Measurements from ENCODE around the gene PCDHGA6. TPM values are rescaled to one million over a fixed set of nuclear protein-coding genes. Genes with fewer than 3 reads are reported as not detected.
"Not testable (repeated sequence)": the region's sequence is repeated elsewhere in the genome, so short reads cannot be mapped to it uniquely, and the experiment has no call there.

Gene PCDHGA6
- total RNA-seq, 3 donors from 2014 or later (not counting 1 experiment from before 2014, with no cell fraction given): 0.20 to 0.75 (median 0.21) TPM

GRCh38 chr5:141413540-141414069 lies 39.9 kb downstream of the PCDHGA6 start:
- WGBS (ENCODE audit: insufficient coverage): 22% methylated on average over 23 of the region's 25 CpGs
- TF ChIP-seq, protein P1, sequence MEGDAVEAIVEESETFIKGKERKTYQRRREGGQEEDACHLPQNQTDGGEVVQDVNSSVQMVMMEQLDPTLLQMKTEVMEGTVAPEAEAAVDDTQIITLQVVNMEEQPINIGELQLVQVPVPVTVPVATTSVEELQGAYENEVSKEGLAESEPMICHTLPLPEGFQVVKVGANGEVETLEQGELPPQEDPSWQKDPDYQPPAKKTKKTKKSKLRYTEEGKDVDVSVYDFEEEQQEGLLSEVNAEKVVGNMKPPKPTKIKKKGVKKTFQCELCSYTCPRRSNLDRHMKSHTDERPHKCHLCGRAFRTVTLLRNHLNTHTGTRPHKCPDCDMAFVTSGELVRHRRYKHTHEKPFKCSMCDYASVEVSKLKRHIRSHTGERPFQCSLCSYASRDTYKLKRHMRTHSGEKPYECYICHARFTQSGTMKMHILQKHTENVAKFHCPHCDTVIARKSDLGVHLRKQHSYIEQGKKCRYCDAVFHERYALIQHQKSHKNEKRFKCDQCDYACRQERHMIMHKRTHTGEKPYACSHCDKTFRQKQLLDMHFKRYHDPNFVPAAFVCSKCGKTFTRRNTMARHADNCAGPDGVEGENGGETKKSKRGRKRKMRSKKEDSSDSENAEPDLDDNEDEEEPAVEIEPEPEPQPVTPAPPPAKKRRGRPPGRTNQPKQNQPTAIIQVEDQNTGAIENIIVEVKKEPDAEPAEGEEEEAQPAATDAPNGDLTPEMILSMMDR (IDR thresholded peaks at IDR 0.05): no peak
- Histone ChIP-seq H3K27ac (ENCODE audit: low read length) (no peak overlapping the region), H3K9me3 (ENCODE audit: control insufficient read depth, insufficient read depth, low read length) (peaks cover 24% of the 10 kb centered on the region), H3K4me1 (ENCODE audit: control insufficient read depth, insufficient read depth, low read length) (peaks cover 25% of the 10 kb centered on the region), H3K4me3 (ENCODE audit: low read length) (peak overlapping the region; percentile 22), H3K36me3 (ENCODE audit: control insufficient read depth, insufficient read depth, low read length) (no peaks in the 10 kb centered on the region), H3K27me3 (ENCODE audit: control insufficient read depth, insufficient read depth, low read length) (peaks cover 68% of the 10 kb centered on the region)
- peak overlapping the region; percentile 61 to 82 for H3K27ac Mint-ChIP-seq
- H3K9me3 Mint-ChIP-seq: peaks cover 2 to 7% of the 10 kb centered on the region in 2 donors
- peaks cover 38 to 51% of the 10 kb centered on the region in 2 donors for H3K4me1 Mint-ChIP-seq
- DNase-seq (no peak), ATAC-seq (no peak)
- intact Hi-C loops (cut with micrococcal nuclease): loop anchor here (2.0 to 5.0 kb wide), 2 partner anchors 99 to 151 kb away; no protein-coding TSS in a partner anchor
- H3K27me3 Mint-ChIP-seq (ENCODE audit: low read depth in 2 of 2): peaks cover 52 to 63% of the 10 kb centered on the region in 2 donors
- H3K36me3 Mint-ChIP-seq: peaks cover 36% of the 10 kb centered on the region
- peak overlapping the region; percentile 93 for H3K4me3 Mint-ChIP-seq

GRCh38 chr5:141414548-141415274 lies 41.0 kb downstream of the PCDHGA6 start:
- WGBS (ENCODE audit: insufficient coverage): 43% methylated on average over 46 of the region's 46 CpGs

DNA sequence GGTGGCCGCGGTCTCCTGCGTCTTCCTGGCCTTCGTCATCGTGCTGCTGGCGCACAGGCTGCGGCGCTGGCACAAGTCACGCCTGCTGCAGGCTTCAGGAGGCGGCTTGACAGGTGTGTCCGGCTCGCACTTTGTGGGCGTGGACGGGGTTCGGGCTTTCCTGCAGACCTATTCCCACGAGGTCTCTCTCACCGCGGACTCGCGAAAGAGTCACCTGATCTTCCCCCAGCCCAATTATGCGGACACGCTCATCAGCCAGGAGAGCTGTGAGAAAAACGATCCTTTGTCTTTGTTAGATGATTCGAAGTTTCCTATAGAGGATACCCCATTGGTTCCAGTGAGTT lies 41.6 kb downstream of the PCDHGA6 start:
- peak overlapping the region; percentile 73 for H3K4me3 Mint-ChIP-seq

More at GRCh38 chr5:141414548-141415274, 41.0 kb downstream of the PCDHGA6 start:
- peaks cover 27% of the 10 kb centered on the region for H3K9me3 ChIP-seq (ENCODE audit: control insufficient read depth, insufficient read depth, low read length)
- intact Hi-C loops (cut with micrococcal nuclease): loop anchor here (5.0 kb wide), 1 partner anchor 98 kb away; no protein-coding TSS in a partner anchor
- ATAC-seq; H3K36me3 ChIP-seq (ENCODE audit: control insufficient read depth, insufficient read depth, low read length); H3K9me3 Mint-ChIP-seq; H3K27ac ChIP-seq (ENCODE audit: low read length); H3K4me3 ChIP-seq (ENCODE audit: low read length); DNase-seq: not testable (repeated sequence)
- peaks cover 65% of the 10 kb centered on the region for H3K27me3 ChIP-seq (ENCODE audit: control insufficient read depth, insufficient read depth, low read length)
- peaks cover 38 to 47% of the 10 kb centered on the region in 2 donors for H3K4me1 Mint-ChIP-seq
- peaks cover 32% of the 10 kb centered on the region for H3K36me3 Mint-ChIP-seq
- peak overlapping the region in 1 of 2 donors; percentile 82 for H3K27ac Mint-ChIP-seq
- peaks cover 53 to 67% of the 10 kb centered on the region in 2 donors for H3K27me3 Mint-ChIP-seq (ENCODE audit: low read depth in 2 of 2)
- H3K4me3 Mint-ChIP-seq: peak overlapping the region; percentile 73
- H3K4me1 ChIP-seq (ENCODE audit: control insufficient read depth, insufficient read depth, low read length): peaks cover 25% of the 10 kb centered on the region

GRCh38 chr5:141417494-141418172 lies 43.9 kb downstream of the PCDHGA6 start, which contains the start of gene PCDHGB7:
Gene PCDHGB7, plus strand, starts transcription at chr5:141417677. Its CDS starts 183 bp downstream, at chr5:141417860.
- H3K27ac ChIP-seq (ENCODE audit: low read length): not testable (repeated sequence)
- peaks cover 30 to 43% of the 10 kb centered on the region in 2 donors for H3K4me1 Mint-ChIP-seq

More for the DNA sequence above, 41.6 kb downstream of the PCDHGA6 start:
- peaks cover 38 to 44% of the 10 kb centered on the region in 2 donors for H3K4me1 Mint-ChIP-seq
- DNase-seq; H3K27ac Mint-ChIP-seq; H3K9me3 Mint-ChIP-seq; intact Hi-C loops (cut with micrococcal nuclease); H3K27ac ChIP-seq (ENCODE audit: low read length); H3K4me3 ChIP-seq (ENCODE audit: low read length); ATAC-seq; H3K36me3 ChIP-seq (ENCODE audit: control insufficient read depth, insufficient read depth, low read length): not testable (repeated sequence)
- peaks cover 25% of the 10 kb centered on the region for H3K4me1 ChIP-seq (ENCODE audit: control insufficient read depth, insufficient read depth, low read length)
- H3K9me3 ChIP-seq (ENCODE audit: control insufficient read depth, insufficient read depth, low read length): peaks cover 30% of the 10 kb centered on the region
- peaks cover 65% of the 10 kb centered on the region for H3K27me3 ChIP-seq (ENCODE audit: control insufficient read depth, insufficient read depth, low read length)
- H3K27me3 Mint-ChIP-seq (ENCODE audit: low read depth in 2 of 2): peaks cover 54 to 69% of the 10 kb centered on the region in 2 donors
- peaks cover 30% of the 10 kb centered on the region for H3K36me3 Mint-ChIP-seq
- 25% methylated on average over 24 of the region's 24 CpGs for WGBS (ENCODE audit: insufficient coverage)

More at GRCh38 chr5:141417494-141418172, 43.9 kb downstream of the PCDHGA6 start, which contains the start of gene PCDHGB7:
- Mint-ChIP-seq H3K27ac (peak within 1 kb of the TSS in 1 of 2 donors; percentile 36), H3K4me3 (peak within 1 kb of the TSS; percentile 88), H3K36me3 (peaks cover 25% of the 10 kb centered on the region), H3K27me3 (ENCODE audit: low read depth in 2 of 2) (peaks cover 68 to 82% of the 10 kb centered on the region in 2 donors)
- Histone ChIP-seq H3K4me1 (ENCODE audit: control insufficient read depth, insufficient read depth, low read length) (peaks cover 25% of the 10 kb centered on the region), H3K27me3 (ENCODE audit: control insufficient read depth, insufficient read depth, low read length) (peaks cover 84% of the 10 kb centered on the region), H3K9me3 (ENCODE audit: control insufficient read depth, insufficient read depth, low read length) (peaks cover 35% of the 10 kb centered on the region)
- TF ChIP-seq, protein P1 (IDR thresholded peaks at IDR 0.05): peak; percentile 51
- DNase-seq: peak in 1 of 2 donors; percentile 59
- intact Hi-C loops (cut with micrococcal nuclease); H3K36me3 ChIP-seq (ENCODE audit: control insufficient read depth, insufficient read depth, low read length); H3K9me3 Mint-ChIP-seq; H3K4me3 ChIP-seq (ENCODE audit: low read length): not testable (repeated sequence)
- ATAC-seq: peak; percentile 78 to 84 (median 81)
- 7% methylated on average over 47 of the region's 47 CpGs for WGBS (ENCODE audit: insufficient coverage)
